NCI-H2227 (cell line): ENCODE results near the gene WDR88.
"Not testable (repeated sequence)": the region's sequence is repeated elsewhere in the genome, so short reads cannot be mapped to it uniquely, and the experiment has no call there.

Source experiments
- DNase-seq: peaks from one replicate; lab custom pipeline; 2025; ENCODE audit not compliant: unreplicated experiment; lab: John Stamatoyannopoulos, UW

WDR88 gene

DNA sequence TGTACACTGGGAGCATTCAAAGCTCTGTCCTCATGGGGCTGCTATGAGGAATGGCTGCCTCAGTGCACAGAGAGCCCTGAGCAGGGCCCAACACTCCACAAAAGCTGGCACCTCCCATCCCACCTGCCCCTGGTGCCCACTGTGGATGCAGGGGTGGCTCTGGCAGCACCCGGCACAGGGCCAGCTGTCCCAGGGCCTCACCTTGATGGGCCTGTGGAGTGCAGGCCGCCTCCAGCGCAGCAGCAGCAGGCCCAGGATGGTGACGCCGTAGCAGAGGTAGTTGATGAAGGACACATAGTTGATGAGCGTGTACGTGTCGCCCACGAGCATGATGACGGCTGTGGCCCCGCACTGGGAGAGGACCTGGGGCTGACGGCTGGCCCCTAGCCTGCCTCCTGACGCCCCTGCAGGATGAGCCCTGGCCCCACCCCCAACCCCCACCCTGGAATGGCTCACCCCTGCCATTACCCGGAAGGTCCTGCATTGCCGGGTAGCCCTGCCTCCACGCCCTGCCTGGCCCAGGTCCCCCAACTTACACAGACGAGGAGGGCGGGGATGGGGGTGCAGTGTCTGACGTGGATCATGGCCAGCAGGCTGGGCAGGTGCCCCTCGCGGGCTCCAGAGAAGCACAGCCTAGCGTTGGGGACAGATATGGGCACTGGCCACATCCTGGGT lies 78.5 kb downstream of the WDR88 start:
- no peak for DNase-seq

DNA sequence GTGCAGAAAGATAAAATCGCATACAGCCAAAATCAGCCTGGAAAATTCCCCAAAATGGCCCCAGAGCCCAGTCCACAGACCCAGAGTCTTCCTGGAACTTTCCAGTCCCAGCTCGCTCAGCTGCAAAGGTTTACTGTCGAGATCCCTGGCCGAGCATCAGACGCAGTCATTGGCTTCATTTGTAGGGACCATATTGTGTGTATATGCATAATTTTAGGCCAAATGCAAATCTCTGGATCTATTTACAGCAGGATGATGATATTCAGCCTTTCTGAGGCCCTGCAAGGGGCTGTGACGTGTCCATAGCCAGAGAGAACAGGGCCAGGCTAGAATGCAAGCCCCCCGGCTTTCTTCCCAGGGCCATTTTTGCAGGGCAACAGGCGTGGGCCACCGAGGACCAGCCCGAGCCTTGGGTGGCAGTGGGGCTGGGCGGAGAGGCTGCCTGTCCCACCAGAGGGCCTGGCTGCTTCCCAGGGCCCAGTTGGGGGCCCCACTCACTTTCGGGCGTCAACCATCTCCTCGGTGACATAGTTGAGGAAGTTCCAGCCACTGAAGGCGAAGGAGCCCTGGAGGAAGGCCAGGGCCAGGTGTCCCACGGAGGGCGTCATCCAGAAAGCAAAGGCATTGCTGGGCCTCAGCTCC lies 80.0 kb downstream of the WDR88 start:
- no peak for DNase-seq

DNA sequence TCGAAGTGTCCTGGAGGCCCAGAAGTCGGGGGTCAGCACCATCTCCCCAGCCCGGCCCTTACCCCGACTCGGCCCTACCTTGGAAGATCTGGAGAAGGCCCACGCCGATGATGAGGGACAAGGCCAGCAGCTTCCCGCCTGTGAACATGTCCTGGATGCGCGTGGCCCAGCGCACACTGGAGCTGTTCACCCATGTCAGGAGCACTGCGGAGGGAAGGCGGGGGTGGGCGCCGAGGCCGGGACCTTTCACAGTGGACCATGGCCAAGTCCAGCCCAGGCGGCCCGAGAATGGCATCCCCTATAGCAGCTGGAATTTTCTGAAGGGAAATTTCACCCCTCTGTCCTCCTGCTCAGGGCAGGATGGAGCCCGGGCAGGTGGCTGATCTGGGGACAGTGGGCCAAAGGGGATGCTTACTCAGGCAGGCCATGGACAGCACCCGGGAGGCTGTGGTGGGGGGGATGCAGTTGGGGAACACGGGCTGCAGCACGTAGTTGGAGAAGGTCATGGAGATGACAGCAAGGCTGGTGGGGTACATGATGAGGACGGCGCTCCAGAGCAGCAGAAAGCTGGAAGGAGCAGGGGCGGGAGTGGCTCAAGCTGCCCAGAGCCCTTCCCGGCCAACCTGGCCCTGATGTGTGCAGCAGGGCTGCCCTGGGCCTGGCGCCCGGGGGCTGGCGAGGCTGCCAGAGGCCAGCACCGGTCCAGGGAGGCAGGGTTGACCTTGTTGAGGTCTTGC lies 80.7 kb downstream of the WDR88 start:
- DNase-seq = no peak

GRCh38 chr19:33214596-33214995 lies 82.7 kb downstream of the WDR88 start:
- DNase-seq = peak; percentile 63

DNA sequence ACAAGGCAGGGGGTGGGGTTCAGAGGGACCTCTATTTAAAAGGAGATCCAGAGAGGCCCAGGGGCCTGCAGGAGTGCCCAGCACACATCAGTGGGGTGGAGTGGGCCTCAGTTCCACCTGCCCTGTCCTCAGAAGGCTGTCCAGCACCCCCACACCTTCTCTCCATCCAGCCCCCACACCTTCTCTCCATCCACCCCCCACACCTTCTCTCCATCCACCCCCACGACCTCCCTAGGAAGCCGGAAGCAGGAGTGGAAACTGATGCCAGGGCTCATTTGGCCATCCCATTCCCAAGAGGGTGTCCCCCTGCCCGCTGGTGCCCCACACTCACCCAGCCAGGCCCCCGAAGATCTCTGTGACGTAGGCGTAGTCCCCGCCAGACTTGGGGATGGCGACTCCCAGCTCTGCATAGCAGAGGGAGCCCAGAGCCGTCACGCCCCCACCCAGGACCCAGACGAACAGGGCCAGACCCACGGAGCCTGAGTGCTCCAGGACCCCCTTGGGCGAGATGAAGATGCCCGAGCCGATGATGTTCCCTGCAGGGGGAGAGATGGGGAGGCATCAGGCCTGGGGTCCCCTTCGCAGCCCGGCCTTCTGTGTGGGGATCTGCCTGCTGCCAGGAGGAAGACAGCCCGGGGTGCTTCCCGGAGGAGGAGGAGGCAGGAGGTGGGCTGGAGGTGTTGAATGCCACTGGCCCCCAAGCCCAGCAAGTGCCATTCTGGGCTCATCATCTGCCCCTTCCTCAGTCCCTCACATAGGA lies 83.7 kb downstream of the WDR88 start:
- DNase-seq = no peak

DNA sequence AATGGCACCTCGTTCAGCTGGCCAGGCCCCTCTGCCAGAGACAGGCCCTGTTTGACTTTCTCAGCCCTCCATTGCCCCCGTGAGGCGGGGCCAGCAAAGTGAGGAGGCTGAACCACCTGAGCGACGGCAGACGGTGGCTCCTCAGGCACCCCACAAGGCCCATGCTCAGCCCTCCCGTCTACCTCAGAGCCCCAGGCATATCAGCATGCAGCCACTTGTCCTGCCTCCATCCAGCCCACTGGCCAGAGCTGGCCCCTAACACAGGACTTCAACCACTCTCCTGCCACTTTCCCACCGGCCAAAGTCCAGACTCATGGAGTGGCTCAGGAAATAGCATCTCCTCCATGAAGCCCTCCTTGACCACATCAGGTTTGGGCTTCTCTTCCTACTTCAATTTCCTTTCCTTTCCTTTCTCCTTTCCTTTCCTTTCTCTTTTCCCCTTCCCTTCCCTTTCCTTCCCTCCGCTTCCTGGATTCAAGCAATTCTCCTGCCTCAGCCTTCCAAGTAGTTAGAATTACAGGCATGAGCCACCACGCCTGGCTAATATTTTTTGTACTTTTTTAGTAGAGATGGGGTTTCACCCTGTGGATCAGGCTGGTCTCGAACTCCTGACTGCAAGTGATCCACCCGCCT lies 84.4 kb downstream of the WDR88 start:
- DNase-seq = no peak

GRCh38 chr19:33217881-33218280 lies 86.0 kb downstream of the WDR88 start:
- DNase-seq = no peak

- no peak for DNase-seq
Measured at GRCh38 chr19:33219261-33219815, 87.4 kb downstream of the WDR88 start.

- no peak for DNase-seq
Measured at GRCh38 chr19:33220115-33220514, 88.2 kb downstream of the WDR88 start.

DNA sequence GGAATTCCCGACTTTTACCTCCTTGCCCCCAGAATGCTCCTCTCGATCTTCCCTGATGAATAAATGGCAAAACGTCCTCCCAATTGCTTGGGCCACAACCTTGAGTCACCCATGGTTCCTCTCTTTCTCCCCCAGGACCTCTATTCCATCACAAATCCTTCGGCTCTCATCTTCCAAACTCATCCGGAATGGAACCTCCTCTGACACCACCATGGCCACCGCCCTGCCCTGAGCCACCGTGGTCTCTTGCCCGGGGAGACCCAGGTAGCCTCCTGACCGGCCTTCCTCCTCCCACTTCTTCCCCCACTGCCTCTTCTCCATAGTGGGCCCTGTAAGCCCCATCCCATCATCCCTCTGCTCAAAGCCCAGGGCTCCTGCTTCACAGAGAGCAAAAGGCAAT lies 88.8 kb downstream of the WDR88 start:
- no peak for DNase-seq

GRCh38 chr19:33221638-33222037 lies 89.7 kb downstream of the WDR88 start:
- no peak for DNase-seq

DNA sequence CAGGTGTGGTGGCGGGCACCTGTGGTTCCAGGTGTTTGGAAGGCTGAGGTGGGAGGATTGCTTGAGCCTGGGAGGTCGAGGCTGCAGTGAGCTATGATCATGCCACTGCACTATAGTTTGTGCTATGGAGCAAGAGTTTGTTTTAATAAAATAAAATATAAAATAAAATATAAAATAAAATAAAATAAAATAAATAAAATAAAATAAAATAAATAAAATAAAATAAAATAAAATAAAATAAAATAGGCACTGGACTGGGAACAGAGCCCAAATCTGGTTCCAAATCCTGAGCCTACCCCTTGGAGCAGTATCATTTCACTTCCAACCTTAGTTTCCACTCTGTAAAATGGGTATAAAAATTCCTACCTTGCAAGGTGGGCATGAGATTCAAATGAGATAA lies 90.3 kb downstream of the WDR88 start:
- not testable (repeated sequence) for DNase-seq

DNA sequence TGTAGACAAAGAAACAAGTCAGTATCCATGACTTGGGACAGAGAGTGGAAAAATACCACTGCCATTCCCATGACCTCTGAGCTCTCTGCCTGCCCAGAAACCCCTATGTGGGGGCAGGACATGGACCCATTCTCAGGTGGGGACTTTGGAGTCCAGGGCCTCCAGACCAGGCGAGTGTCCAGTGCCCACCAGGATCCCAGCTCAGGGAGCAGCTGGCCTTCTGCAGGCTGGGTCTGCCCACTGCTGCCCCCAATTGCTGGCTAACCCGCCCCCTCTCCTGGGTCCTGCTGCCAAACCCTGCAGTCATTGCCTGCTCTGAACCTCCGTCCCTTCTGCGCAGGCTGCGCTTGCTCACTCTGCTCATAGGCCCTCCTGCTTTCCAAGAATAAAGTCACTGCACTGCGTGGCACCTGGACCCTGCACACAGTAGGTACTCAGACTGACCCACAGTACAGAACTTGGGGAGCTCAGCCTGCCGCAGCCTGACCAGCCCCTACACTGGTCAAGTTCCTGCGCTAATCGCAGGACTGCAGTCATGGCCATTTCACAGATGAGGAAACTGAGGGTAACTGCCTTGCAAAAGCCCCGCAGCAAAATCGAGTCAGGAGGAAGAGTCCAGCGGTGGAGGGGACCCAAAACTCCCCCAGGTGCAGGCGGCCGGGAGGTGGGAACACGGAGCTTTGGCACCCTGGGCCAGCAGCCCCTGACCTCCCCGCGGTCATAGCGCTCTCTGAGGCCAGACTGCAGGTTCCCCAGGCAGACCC lies 93.0 kb downstream of the WDR88 start:
- peak; percentile 73 for DNase-seq
